ENCODE measurements around the gene DDIT3. TPM values are rescaled to one million over a fixed set of nuclear protein-coding genes. Genes with fewer than 3 reads are reported as not detected.

DDIT3 gene
- polyA plus RNA-seq, 1 donor from 2014 or later = 24.0 TPM

DNA sequence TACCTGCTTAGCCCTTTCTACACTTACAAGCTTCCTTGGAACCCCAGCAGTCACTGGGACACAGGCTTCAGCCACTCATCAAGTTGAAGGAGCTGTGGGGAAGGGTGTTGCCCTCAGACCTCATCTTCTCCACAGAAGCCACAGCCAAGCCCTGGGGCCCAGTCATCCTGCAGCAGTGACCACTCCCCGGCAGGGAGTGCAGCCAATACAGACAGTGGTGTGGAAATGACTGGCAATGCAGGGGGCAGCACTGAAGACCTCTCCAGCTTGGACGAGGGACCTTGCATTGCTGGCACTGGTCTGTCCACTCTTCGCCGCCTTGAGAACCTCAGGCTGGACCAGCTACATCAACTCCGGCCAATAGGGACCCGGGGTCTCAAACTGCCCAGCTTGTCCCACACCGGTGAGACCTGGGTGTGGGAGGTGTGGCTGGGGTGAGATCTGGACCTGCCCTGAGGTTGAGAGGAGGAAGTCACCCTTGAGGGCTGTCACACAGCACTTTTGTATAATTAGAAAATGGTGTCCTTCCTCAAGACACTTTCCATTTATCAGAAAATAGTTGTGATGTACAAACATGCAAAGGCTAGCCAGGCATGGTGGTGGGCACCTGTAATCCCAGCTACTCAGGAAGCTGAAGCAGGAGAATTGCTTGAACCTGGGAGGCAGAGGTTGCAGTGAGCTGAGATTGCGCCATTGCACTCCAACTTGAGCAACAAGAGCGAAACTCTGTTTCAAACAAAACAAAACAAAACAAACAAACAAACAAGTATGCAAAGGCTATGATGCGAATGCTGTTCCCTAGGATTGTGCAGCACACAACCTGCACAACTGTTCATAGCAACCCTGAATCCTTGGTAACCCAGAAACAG is 50.8 kb downstream of the DDIT3 start:
- H4K20me1 ChIP-seq (ENCODE audit: insufficient read depth) = no peaks in the 10 kb centered on the region
- H3F3A ChIP-seq (ENCODE audit: insufficient read depth, low read length, poor library complexity, severe bottlenecking) = no peaks in the 10 kb centered on the region
- H3K27ac ChIP-seq (ENCODE audit: low read length) = no peak overlapping the region
- no peaks in the 10 kb centered on the region for H3K9me3 ChIP-seq (ENCODE audit: low read length)
- H3K4me2 ChIP-seq (ENCODE audit: low read length) = no peak overlapping the region
- no peaks in the 10 kb centered on the region for H3K79me2 ChIP-seq (replicated peaks; ENCODE audit: insufficient read depth, low read length)
- H2AFZ ChIP-seq (ENCODE audit: low read depth, low read length) = no peak overlapping the region
- no peaks in the 10 kb centered on the region for H3K36me3 ChIP-seq (ENCODE audit: insufficient read depth, low read length)
- H3K9ac ChIP-seq (ENCODE audit: low read length) = no peak overlapping the region
- no peak overlapping the region for H3K4me3 ChIP-seq (ENCODE audit: low read length)
- no peaks in the 10 kb centered on the region for H3K9me2 ChIP-seq (ENCODE audit: insufficient read depth, low read length)
- TF ChIP-seq EP300 (conservative IDR thresholded peaks at IDR 0.05; ENCODE audit: poor library complexity, severe bottlenecking) (no peak), MXI1 (conservative IDR thresholded peaks at IDR 0.05; ENCODE audit: poor library complexity, severe bottlenecking) (no peak), TAF1 (IDR thresholded peaks at IDR 0.05; ENCODE audit: low read depth) (no peak), POLR2AphosphoS5 (IDR thresholded peaks at IDR 0.05) (no peak), RAD21 (conservative IDR thresholded peaks at IDR 0.05) (no peak), SMC3 (conservative IDR thresholded peaks at IDR 0.05; ENCODE audit: poor library complexity) (no peak), EZH2 (IDR thresholded peaks at IDR 0.05; ENCODE audit: borderline replicate concordance, insufficient read depth, low read length, poor library complexity, severe bottlenecking) (no peak)
- TF ChIP-seq, protein P1, sequence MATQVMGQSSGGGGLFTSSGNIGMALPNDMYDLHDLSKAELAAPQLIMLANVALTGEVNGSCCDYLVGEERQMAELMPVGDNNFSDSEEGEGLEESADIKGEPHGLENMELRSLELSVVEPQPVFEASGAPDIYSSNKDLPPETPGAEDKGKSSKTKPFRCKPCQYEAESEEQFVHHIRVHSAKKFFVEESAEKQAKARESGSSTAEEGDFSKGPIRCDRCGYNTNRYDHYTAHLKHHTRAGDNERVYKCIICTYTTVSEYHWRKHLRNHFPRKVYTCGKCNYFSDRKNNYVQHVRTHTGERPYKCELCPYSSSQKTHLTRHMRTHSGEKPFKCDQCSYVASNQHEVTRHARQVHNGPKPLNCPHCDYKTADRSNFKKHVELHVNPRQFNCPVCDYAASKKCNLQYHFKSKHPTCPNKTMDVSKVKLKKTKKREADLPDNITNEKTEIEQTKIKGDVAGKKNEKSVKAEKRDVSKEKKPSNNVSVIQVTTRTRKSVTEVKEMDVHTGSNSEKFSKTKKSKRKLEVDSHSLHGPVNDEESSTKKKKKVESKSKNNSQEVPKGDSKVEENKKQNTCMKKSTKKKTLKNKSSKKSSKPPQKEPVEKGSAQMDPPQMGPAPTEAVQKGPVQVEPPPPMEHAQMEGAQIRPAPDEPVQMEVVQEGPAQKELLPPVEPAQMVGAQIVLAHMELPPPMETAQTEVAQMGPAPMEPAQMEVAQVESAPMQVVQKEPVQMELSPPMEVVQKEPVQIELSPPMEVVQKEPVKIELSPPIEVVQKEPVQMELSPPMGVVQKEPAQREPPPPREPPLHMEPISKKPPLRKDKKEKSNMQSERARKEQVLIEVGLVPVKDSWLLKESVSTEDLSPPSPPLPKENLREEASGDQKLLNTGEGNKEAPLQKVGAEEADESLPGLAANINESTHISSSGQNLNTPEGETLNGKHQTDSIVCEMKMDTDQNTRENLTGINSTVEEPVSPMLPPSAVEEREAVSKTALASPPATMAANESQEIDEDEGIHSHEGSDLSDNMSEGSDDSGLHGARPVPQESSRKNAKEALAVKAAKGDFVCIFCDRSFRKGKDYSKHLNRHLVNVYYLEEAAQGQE (IDR thresholded peaks at IDR 0.05; ENCODE audit: borderline replicate concordance) = no peak
- TF ChIP-seq, protein P2, sequence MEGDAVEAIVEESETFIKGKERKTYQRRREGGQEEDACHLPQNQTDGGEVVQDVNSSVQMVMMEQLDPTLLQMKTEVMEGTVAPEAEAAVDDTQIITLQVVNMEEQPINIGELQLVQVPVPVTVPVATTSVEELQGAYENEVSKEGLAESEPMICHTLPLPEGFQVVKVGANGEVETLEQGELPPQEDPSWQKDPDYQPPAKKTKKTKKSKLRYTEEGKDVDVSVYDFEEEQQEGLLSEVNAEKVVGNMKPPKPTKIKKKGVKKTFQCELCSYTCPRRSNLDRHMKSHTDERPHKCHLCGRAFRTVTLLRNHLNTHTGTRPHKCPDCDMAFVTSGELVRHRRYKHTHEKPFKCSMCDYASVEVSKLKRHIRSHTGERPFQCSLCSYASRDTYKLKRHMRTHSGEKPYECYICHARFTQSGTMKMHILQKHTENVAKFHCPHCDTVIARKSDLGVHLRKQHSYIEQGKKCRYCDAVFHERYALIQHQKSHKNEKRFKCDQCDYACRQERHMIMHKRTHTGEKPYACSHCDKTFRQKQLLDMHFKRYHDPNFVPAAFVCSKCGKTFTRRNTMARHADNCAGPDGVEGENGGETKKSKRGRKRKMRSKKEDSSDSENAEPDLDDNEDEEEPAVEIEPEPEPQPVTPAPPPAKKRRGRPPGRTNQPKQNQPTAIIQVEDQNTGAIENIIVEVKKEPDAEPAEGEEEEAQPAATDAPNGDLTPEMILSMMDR (IDR thresholded peaks at IDR 0.05; ENCODE audit: poor library complexity, severe bottlenecking) = no peak
- H3K27me3 ChIP-seq (ENCODE audit: insufficient read depth, low read depth, low read length) = peaks cover 41% of the 10 kb centered on the region

DNA sequence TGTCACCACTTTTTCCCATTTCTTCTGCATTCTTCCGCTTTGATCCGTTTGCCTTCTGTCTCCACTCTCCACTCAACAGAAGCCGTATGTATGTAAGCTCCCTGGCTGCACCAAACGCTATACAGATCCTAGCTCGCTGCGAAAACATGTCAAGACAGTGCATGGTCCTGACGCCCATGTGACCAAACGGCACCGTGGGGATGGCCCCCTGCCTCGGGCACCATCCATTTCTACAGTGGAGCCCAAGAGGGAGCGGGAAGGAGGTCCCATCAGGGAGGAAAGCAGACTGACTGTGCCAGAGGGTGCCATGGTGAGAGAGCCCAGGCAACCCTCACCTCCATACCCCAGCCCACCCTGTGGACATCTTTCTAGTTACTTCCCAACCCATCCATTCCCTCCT is 52.4 kb downstream of the DDIT3 start:
- no peak overlapping the region for H3K4me2 ChIP-seq (ENCODE audit: low read length)
- H3K27ac ChIP-seq (ENCODE audit: low read length) = no peak overlapping the region
- H3K36me3 ChIP-seq (ENCODE audit: insufficient read depth, low read length) = no peaks in the 10 kb centered on the region
- H2AFZ ChIP-seq (ENCODE audit: low read depth, low read length) = no peak overlapping the region
- H3K27me3 ChIP-seq (ENCODE audit: insufficient read depth, low read depth, low read length) = peaks cover 29% of the 10 kb centered on the region
- no peaks in the 10 kb centered on the region for H4K20me1 ChIP-seq (ENCODE audit: insufficient read depth)
- H3K9me3 ChIP-seq (ENCODE audit: low read length) = no peaks in the 10 kb centered on the region
- no peak overlapping the region for H3K9ac ChIP-seq (ENCODE audit: low read length)
- H3K4me3 ChIP-seq (ENCODE audit: low read length) = no peak overlapping the region
- no peaks in the 10 kb centered on the region for H3K9me2 ChIP-seq (ENCODE audit: insufficient read depth, low read length)
- no peaks in the 10 kb centered on the region for H3K79me2 ChIP-seq (replicated peaks; ENCODE audit: insufficient read depth, low read length)
- H3F3A ChIP-seq (ENCODE audit: insufficient read depth, low read length, poor library complexity, severe bottlenecking) = no peaks in the 10 kb centered on the region
- TF ChIP-seq MXI1 (conservative IDR thresholded peaks at IDR 0.05; ENCODE audit: poor library complexity, severe bottlenecking) (no peak), TAF1 (IDR thresholded peaks at IDR 0.05; ENCODE audit: low read depth) (no peak), EP300 (conservative IDR thresholded peaks at IDR 0.05; ENCODE audit: poor library complexity, severe bottlenecking) (no peak), SMC3 (conservative IDR thresholded peaks at IDR 0.05; ENCODE audit: poor library complexity) (no peak), EZH2 (IDR thresholded peaks at IDR 0.05; ENCODE audit: borderline replicate concordance, insufficient read depth, low read length, poor library complexity, severe bottlenecking) (no peak), POLR2AphosphoS5 (IDR thresholded peaks at IDR 0.05) (no peak), RAD21 (conservative IDR thresholded peaks at IDR 0.05) (no peak)
- TF ChIP-seq, protein P2 (IDR thresholded peaks at IDR 0.05; ENCODE audit: poor library complexity, severe bottlenecking) = no peak
- TF ChIP-seq, protein P1 (IDR thresholded peaks at IDR 0.05; ENCODE audit: borderline replicate concordance) = no peak
